Measurements from ENCODE around the gene GGTLC1.
"Not testable (repeated sequence)": the region's sequence is repeated elsewhere in the genome, so short reads cannot be mapped to it uniquely, and the experiment has no call there.

Gene GGTLC1

DNA sequence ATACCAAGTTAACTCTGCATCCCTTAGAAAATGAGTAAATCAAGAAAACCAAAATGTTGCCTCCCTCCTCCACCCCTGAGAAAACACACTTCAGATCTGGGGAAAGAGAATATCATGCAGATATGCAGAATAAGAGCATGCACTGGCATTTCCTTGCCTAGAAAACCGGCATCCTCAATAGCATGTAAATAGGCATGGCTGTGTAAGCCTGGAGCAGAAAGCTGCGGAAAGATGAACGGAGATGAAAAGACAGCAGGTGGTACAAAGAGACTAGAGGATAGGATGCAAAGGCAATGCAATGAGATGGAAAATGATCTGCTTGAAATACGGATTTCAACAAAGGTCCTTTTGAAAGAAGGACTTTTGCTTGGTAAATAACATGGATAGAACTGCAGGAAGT is 10.3 kb upstream of the GGTLC1 start:
- H3K4me3 ChIP-seq (ENCODE audit: control insufficient read depth, low read depth, low read length): no peak overlapping the region
- no peak for DNase-seq (ENCODE audit: low read depth)
- TF ChIP-seq, protein P1, sequence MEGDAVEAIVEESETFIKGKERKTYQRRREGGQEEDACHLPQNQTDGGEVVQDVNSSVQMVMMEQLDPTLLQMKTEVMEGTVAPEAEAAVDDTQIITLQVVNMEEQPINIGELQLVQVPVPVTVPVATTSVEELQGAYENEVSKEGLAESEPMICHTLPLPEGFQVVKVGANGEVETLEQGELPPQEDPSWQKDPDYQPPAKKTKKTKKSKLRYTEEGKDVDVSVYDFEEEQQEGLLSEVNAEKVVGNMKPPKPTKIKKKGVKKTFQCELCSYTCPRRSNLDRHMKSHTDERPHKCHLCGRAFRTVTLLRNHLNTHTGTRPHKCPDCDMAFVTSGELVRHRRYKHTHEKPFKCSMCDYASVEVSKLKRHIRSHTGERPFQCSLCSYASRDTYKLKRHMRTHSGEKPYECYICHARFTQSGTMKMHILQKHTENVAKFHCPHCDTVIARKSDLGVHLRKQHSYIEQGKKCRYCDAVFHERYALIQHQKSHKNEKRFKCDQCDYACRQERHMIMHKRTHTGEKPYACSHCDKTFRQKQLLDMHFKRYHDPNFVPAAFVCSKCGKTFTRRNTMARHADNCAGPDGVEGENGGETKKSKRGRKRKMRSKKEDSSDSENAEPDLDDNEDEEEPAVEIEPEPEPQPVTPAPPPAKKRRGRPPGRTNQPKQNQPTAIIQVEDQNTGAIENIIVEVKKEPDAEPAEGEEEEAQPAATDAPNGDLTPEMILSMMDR (IDR thresholded peaks at IDR 0.05; ENCODE audit: control insufficient read depth, insufficient read depth, low read depth, low read length, missing control alignments): no peak

DNA sequence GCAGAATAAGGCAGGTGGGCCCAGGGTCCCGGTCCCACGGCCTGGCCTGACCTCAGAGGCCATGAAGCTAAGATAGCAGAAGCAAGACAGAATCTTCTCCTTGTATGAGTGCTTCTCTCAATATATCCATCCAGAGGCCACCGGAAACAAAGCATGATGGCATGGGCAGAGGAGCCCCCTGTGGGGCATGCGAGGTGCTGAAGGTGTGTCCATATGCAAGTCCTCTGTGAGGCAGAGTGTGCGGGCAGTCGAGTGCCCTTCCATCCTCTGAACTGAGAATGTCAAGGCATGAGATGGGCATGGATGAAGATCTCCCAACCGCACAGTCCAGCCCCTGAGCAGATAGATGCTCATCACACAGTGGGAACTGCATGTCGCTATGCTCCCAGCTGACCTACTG is 9.8 kb upstream of the GGTLC1 start:
- TF ChIP-seq, protein P1 (IDR thresholded peaks at IDR 0.05; ENCODE audit: control insufficient read depth, insufficient read depth, low read depth, low read length, missing control alignments): no peak
- H3K4me3 ChIP-seq (ENCODE audit: control insufficient read depth, low read depth, low read length): no peak overlapping the region
- no peak for DNase-seq (ENCODE audit: low read depth)

DNA sequence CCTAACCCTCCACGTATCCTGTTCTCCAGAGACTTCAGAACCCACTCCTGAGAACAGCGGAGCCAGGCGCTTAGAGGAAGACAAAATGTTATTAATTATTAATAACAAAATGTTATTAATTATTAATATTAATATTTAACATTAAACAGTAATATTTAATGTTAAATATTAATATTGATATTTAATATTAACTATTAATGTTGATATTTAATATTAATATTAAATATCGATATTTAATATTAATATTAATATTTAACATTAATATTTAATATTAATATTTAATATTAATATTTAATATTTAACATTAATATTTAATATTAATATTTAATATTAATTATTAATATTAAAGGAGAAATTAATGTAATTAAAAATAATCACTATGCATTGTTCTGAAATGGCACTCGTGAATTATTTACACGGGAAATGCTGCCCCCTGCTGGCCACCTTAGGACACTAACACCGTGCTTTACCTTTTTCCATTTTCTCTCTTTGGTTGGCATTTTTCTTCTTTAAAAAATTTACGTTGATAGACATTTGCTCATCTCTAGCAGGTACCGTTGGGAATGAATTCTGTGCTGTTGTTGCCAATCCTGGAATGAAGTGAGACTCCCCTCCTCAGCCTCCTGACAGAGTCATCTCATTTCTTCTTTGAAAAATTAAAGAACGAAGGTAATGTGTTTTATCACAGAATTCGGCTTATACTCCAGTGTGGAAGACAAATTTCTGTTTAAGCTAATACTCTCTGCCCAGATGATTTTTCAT is 7.5 kb upstream of the GGTLC1 start:
- DNase-seq (ENCODE audit: low read depth): no peak
- TF ChIP-seq, protein P1 (IDR thresholded peaks at IDR 0.05; ENCODE audit: control insufficient read depth, insufficient read depth, low read depth, low read length, missing control alignments): peak; percentile 65
- H3K4me3 ChIP-seq (ENCODE audit: control insufficient read depth, low read depth, low read length): no peak overlapping the region

DNA sequence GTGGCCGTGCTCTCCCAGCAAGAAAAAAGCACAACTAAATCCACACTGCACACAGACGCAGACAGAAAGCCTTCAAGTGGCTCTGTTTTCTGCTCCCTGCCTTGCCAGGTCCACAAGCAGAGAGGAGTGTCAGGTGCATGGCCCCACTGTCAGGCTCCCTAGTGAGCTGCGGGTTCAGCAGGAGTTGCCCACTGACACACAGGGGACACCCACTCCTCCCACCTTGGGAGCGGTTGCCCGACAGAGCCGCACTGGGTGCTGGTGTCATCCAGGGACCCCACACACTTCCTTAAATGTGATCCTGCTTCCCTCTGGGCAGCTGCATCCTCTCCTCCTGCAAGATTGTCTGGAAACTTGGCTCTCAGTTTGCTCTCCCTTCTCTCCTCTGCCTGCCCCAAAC is 6.7 kb upstream of the GGTLC1 start:
- H3K4me3 ChIP-seq (ENCODE audit: control insufficient read depth, low read depth, low read length); DNase-seq (ENCODE audit: low read depth): not testable (repeated sequence)

DNA sequence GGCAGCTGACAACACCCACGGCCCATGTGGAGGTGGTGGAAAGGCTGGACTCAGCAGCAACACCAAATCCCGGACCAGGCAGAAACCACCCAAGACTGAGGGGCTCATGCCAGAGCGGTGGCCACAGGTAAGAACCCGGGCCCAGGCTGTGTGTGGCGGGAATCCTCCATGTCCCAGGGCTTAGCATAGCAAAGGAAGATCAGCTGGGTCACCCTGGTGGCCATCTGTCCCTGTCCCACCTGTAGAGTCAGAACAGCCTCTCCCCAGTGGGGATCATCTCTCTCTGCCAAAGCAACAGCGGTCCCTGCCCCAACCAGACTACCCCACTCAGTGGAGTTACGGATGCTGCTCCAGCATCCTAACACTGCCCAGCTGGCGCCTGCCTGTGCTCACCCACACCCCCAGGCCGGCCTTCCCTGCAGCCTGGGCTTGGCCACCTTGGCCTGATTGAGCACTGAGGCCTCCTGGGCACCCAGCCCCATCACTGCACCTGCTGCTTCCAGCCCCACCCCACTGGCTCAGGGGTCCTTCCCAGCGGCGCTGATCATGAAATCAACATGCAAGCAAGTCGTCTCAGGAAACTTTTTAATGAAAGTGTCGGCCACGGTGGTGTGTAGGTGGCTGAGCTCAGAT is 5.5 kb upstream of the GGTLC1 start:
- not testable (repeated sequence) for DNase-seq (ENCODE audit: low read depth); H3K4me3 ChIP-seq (ENCODE audit: control insufficient read depth, low read depth, low read length)

DNA sequence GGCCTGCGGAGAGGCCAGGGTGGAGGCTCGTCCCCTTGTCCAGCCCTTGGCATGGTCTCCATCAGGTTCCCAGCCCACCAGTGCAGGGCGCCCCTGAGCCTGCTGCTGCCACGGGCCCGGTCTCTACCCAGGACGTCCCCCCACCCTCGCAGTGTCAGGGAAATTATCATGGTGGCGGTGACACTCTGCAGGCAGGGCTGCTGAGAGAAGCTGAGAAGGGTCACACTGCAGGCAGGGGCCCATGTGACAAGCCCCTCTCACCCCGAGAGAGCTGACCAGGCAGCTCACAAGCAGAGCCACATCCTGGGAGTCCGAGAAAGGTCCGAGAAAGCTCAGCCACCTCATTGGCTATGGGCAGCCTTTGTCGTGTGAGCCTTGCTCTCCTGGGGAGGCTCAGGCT is 4.9 kb upstream of the GGTLC1 start:
- not testable (repeated sequence) for DNase-seq (ENCODE audit: low read depth); H3K4me3 ChIP-seq (ENCODE audit: control insufficient read depth, low read depth, low read length)

DNA sequence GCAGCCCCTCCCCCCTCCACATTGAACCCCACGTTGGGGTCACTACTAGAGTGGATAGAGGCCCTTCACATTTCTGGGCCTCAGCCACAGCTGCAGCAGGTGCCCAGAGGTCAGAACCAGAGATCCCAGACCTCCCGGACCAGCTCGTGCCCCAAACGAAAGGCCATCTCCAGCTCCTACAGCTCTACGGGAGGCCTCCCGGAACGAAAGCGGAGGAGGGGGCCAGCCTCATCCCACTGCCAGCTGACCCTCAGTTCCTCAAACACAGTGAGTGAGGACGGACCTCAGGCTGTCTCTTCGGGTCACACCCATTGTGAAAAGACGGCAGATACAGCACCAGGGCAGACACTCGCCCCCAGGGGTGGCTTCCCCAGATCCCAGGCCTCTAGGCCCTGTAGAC is 1.7 kb upstream of the GGTLC1 start:
- H3K4me3 ChIP-seq (ENCODE audit: control insufficient read depth, low read depth, low read length); DNase-seq (ENCODE audit: low read depth): not testable (repeated sequence)

DNA sequence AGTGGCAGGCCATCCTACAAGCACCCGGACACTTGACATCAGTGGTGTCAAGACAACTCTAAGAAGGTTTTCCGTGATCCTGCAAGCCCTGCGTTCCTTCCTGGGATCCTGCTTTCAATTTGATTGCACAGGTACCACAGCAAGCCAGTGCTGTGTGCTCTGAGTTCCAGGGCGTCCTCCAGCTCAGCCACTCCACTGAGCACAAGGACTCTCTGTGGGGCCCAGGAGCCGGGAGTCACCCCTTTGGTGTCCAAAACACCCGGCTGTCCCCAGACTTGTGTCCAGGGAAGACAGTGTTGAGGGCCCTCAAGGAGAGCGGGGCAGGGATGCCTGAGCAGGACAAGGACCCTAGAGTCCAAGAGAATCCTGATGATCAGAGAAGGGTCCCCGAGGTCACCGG is 387 bp upstream of the GGTLC1 start:
- not testable (repeated sequence) for DNase-seq (ENCODE audit: low read depth); H3K4me3 ChIP-seq (ENCODE audit: control insufficient read depth, low read depth, low read length)

DNA sequence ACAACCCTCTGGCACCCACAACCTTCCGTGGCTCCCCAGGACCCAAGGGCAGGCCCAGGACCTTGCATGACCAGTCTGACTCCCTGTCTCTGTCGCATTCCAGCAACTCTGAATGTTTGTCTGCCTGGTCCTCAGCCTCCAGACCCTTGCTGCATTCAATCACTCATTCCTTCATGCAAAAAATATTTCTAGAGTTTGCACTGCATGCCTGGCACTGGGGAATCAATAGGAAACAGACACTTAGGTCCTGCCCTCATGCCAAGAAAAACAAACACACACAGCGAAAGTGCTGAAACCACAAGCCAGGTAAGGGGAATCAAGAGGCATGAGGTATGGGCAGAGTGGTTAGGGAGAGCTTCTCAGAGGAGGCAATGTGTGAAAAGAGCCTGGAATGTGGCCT is 1.9 kb downstream of the GGTLC1 start:
- H3K4me3 ChIP-seq (ENCODE audit: control insufficient read depth, low read depth, low read length); DNase-seq (ENCODE audit: low read depth): not testable (repeated sequence)

DNA sequence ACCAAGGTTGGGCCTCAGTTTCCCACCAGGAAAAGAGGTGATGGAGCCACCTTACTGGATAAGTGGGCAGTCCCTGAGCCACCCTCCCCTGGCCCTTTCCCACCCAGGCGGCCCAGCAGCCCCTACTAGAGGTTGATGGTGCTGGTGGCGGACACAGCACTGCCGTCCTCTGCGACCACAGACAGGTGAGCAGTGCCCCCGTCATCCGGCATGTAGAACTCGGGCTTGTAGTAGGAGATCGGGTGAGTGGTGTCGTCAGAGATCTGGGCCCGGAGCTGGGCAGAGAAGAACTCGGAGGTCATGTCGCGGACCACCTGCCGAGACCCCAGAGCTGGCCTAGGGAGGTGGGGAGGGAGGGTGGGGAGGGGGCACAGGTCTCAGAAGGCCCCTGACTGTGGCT is 2.3 kb downstream of the GGTLC1 start:
- not testable (repeated sequence) for H3K4me3 ChIP-seq (ENCODE audit: control insufficient read depth, low read depth, low read length); DNase-seq (ENCODE audit: low read depth)

DNA sequence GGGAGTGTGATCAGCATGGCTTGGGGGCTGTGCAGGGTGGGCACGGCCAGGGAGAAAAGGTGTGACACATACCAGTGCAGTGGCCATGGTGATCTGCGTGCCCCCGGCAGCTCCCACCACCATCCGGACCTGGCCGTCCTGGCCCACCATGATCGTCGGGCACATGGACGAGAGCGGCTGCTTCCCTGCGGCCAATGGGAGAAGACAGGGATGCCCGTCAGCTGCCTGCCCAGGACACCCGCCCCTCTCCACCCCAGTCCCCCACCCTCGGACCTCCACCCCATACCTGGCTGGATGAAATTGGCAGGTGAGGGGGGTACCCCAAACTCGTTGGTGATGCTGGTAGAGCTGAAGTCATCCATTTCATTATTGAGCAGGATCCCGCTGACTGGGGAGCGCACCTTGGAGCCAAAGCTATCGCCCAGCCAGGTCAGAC is 2.8 kb downstream of the GGTLC1 start:
- not testable (repeated sequence) for DNase-seq (ENCODE audit: low read depth)

DNA sequence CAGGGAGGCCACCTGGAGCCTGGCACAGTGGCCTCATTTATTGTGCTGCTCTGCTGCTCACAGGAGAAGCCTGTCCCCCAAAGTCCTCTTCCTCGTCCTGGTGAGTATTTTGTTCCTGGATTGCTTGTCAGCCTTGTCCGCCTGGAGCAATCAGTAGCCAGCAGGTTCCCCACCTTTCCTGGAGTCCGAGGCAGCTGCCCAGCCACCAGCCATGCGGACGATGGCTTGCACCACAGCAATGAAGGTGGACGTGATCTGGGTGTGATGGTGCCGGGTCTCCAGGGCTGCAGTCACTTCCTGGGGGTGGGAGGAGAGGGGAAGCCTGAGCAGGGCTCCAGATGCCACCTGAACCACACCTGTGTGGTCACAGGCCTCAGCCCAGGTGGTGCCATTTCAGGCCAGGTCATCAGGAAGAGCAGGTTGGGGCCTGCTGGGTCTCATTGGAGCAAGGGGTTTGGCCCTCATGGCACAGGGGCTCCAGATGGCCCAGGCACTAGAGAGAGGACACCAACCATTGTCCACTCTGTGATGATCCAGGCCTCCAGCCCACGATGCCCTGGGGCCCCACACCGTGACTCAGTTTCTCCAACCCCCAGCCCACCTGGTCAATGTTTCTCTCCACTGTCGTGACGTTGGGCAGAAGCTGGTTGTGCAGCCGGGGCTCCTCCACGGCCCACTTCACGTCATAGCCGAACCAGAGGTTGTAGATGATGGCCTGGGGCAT is 3.4 kb downstream of the GGTLC1 start:
- not testable (repeated sequence) for DNase-seq (ENCODE audit: low read depth)

More for the DNA sequence above, 2.8 kb downstream of the GGTLC1 start:
- H3K4me3 ChIP-seq (ENCODE audit: control insufficient read depth, low read depth, low read length): not testable (repeated sequence)

DNA sequence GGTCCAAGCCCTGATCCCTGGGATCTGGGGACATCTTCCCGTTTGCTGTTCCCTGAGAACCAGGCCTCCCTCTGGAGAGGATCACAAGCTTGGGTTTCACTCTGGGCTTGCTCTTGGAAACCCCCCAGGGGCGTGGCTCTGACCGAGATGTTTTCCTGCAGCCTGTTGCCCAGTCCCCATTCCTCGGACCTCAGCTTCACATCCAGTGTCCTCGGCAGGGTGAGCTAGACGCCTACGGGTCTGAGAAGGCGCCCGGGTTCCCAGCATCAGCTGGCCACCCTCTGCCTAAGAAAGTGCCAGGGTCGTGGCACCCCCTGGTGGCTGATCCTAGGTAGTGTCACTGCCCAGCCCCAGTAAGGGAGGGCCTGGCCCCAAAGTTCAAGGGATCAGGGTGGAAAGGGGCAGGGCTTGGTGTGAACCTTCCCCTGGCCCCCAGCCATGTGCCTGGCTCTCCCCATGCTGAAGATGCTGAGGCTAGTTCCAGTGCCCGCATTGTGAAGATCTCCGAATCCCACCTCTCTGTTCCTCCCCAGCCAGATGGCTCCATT is 4.0 kb downstream of the GGTLC1 start:
- DNase-seq (ENCODE audit: low read depth); H3K4me3 ChIP-seq (ENCODE audit: control insufficient read depth, low read depth, low read length): not testable (repeated sequence)

More for the DNA sequence above, 3.4 kb downstream of the GGTLC1 start:
- not testable (repeated sequence) for H3K4me3 ChIP-seq (ENCODE audit: control insufficient read depth, low read depth, low read length)

All from AG09309 (cell line).